K562 (cell line): ENCODE results near the gene ABCF2. TPM values are rescaled to one million over a fixed set of nuclear protein-coding genes. Genes with fewer than 3 reads are reported as not detected.

Source experiments
- AFF1 ChIP-seq, 2 experiments: fragments of 450-650 bp; IDR thresholded peaks; 2 replicates each; pipeline ENCODE4 v1.6.1; 2018; ENCODE audit warnings: mild to moderate bottlenecking in 2 of 2, low read depth in 1 of 2; ENCODE audit not compliant: partially characterized antibody in 2 of 2
- BACH1 ChIP-seq: fragments of 200-800 bp; sonication (Bioruptor generic); IDR thresholded peaks from 2 replicates; pipeline ENCODE4 v1.6.1; 2016; ENCODE audit warnings: missing genetic modification characterization, missing compliant biosample characterization
- CC2D1A ChIP-seq: fragments of 450-650 bp; IDR thresholded peaks from 2 replicates; pipeline ENCODE4 v1.6.1; 2017; ENCODE audit warnings: mild to moderate bottlenecking
- GATAD2A ChIP-seq: fragments of 450-650 bp; IDR thresholded peaks from 2 replicates; pipeline ENCODE4 v1.6.1; 2017
- LARP7 ChIP-seq: fragments of 450-650 bp; IDR thresholded peaks from 2 replicates; pipeline ENCODE4 v1.6.1; 2016
- MYNN ChIP-seq, 2 experiments: sonication (generic); formaldehyde crosslinking in 1 of 2; IDR thresholded peaks; 2 replicates each; pipeline versions ENCODE4 v1.5.0 to v1.6.1; 2016 to 2020; ENCODE audit warnings: antibody characterized with exemption in 1 of 2, missing genetic modification reagents in 1 of 2
- NR3C1 ChIP-seq: sonication (generic); formaldehyde crosslinking; IDR thresholded peaks from 2 replicates; pipeline ENCODE4 v1.8.1; 2022; ENCODE audit warnings: missing genetic modification reagents
- RERE ChIP-seq: sonication (generic); formaldehyde crosslinking; IDR thresholded peaks from 2 replicates; pipeline ENCODE4 v1.8.0; 2023; ENCODE audit warnings: missing genetic modification reagents, mild to moderate bottlenecking, borderline replicate concordance
- SREBF1 ChIP-seq: fragments of 150-350 bp; IDR thresholded peaks from 2 replicates; pipeline ENCODE4 v1.6.1; 2014; ENCODE audit warnings: antibody characterized with exemption, low read depth, low read length, borderline replicate concordance
- TAL1 ChIP-seq: fragments of 450-650 bp; IDR thresholded peaks from 2 replicates; pipeline ENCODE4 v1.6.1; 2016; ENCODE audit warnings: mild to moderate bottlenecking
- VEZF1 ChIP-seq: fragments of 200-800 bp; sonication (Bioruptor generic); IDR thresholded peaks from 2 replicates; pipeline ENCODE4 v1.6.1; 2017; ENCODE audit warnings: missing genetic modification characterization, missing compliant biosample characterization
- ZBTB7A ChIP-seq: IDR thresholded peaks from 2 replicates; pipeline ENCODE4 v1.6.1; 2011; ENCODE audit warnings: low read depth, mild to moderate bottlenecking, low read length, moderate library complexity, borderline replicate concordance; ENCODE audit not compliant: control insufficient read depth
- ZFPM2 ChIP-seq: fragments of 250-450 bp; sonication (Bioruptor Pico); IDR thresholded peaks from 2 replicates; pipeline ENCODE4 v1.5.1; 2022; ENCODE audit warnings: mild to moderate bottlenecking
- ZNF184 ChIP-seq: sonication (generic); formaldehyde crosslinking; IDR thresholded peaks from 2 replicates; pipeline ENCODE4 v1.5.0; 2020; ENCODE audit warnings: missing genetic modification reagents
- ZNF699 ChIP-seq: fragments of 250-450 bp; sonication (Bioruptor Pico); IDR thresholded peaks from 2 replicates; pipeline ENCODE4 v1.8.0; 2021; ENCODE audit warnings: mild to moderate bottlenecking, moderate library complexity; ENCODE audit not compliant: insufficient replicate concordance
- polyA plus RNA-seq, 8 experiments: library from polyadenylated mRNA; depleted of rRNA in 4 of 8; stranded (reverse) in 5 of 8; unstranded in 3 of 8; fragments of >200 nt; fragmentation: Nextera tagmentation in 2 of 8; fragmentation: Illumina TruSeq in 1 of 8; extraction: Ambion mirVana in 2 of 8; extraction: Trizol in 1 of 8; gene quantifications; 2 replicates each; pipeline versions ENCODE4 v1.2.1 to v1.2.3, GENCODE V29; 2011 to 2014; ENCODE audit warnings: inconsistent platforms in 1 of 8, missing spikeins in 1 of 8
- total RNA-seq, 7 experiments: library from RNA; depleted of rRNA in 6 of 7; stranded (reverse); fragments of >200 nt in 6 of 7; fragmentation: Illumina TruSeq in 2 of 7; extraction: Trizol in 2 of 7; gene quantifications; 2 replicates each; pipeline versions ENCODE4 v1.2.1 to v1.2.3, GENCODE V29; 2011 to 2021; ENCODE audit warnings: low replicate concordance in 1 of 7

ABCF2 gene
- total and polyA plus RNA-seq, 9 of the 15 experiments (the other 6 are each of a cell fraction or from before 2014, with no cell fraction given): 62.1 to 224 (median 113) TPM

- TF ChIP-seq AFF1 (IDR thresholded peaks at IDR 0.05; ENCODE audit: low read depth in 1 of 2, partially characterized antibody in 2 of 2): no peak
- no peak for TF ChIP-seq SREBF1
- no peak for TF ChIP-seq BACH1
- TF ChIP-seq ZNF699: no peak
- TF ChIP-seq LARP7: 0 out of 2 replicates have a peak, but pooled peaks have one; percentile 43
- peak; percentile 57; the same call in 1 of the 2 replicates for TF ChIP-seq ZBTB7A
- TF ChIP-seq ZFPM2: no peak
- no peak for TF ChIP-seq RERE
- TF ChIP-seq VEZF1: peak; percentile 77
- TF ChIP-seq ZNF184: no peak
- TF ChIP-seq NR3C1: no peak
- no peak for TF ChIP-seq TAL1
- TF ChIP-seq GATAD2A: peak; percentile 56; the same call in 1 of the 2 replicates
- no peak for TF ChIP-seq CC2D1A
- TF ChIP-seq MYNN (IDR thresholded peaks at IDR 0.05): no peak
- TF ChIP-seq MYNN (CRISPR knock-in tag; IDR thresholded peaks at IDR 0.05): no peak
Observed at GRCh38 chr7:151251689-151252560, 24.9 kb upstream of the ABCF2 start (continued).
